HUES6 (cell line): ENCODE measurements around the gene JMJD6.
"Not testable (repeated sequence)": the region's sequence is repeated elsewhere in the genome, so short reads cannot be mapped to it uniquely, and the experiment has no call there.

ENCODE experiments used
- H3K27ac ChIP-seq: 2 replicates; pipeline ENCODE4 v1.7.0; 2013; ENCODE audit warnings: low read depth, mild to moderate bottlenecking, low read length, inconsistent platforms
- H3K27me3 ChIP-seq: 2 replicates; pipeline ENCODE4 v1.6.1; 2013; ENCODE audit warnings: low read length; ENCODE audit not compliant: control insufficient read depth, insufficient read depth
- H3K36me3 ChIP-seq: 2 replicates; pipeline ENCODE4 v1.6.1; 2013; ENCODE audit warnings: low read length; ENCODE audit not compliant: control insufficient read depth, insufficient read depth
- H3K4me1 ChIP-seq: 2 replicates; pipeline ENCODE4 v1.6.1; 2013; ENCODE audit warnings: low read length; ENCODE audit not compliant: control insufficient read depth, insufficient read depth
- H3K4me3 ChIP-seq: 2 replicates; pipeline ENCODE4 v1.5.1; 2013; ENCODE audit warnings: low read depth, low read length
- H3K9ac ChIP-seq: one replicate; pipeline ENCODE4 v1.6.1; 2013; ENCODE audit warnings: mild to moderate bottlenecking, low read length
- H3K9me3 ChIP-seq: 2 replicates; pipeline ENCODE4 v1.6.1; 2013; ENCODE audit warnings: low read depth, low read length; ENCODE audit not compliant: control insufficient read depth, insufficient read depth

Gene JMJD6

DNA sequence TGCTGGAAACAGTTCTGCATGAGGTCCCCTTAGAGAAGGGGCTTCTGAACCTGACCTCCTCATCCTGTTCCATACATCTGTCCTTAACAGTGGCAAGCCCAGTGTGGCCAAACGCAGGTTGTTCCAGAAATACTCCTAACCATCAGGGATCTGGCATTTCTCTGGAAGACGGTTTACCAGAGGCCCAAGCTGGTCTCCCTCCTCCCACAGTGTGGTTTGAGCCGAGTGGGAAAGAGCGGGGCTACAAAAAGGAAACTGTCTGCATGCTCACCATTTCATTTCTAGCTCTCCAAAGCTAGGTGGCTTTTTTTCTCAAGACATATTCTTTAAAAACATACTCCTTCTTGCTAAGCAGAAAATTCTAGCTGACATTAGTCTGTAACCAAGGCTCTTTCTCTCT is 21.6 kb downstream of the JMJD6 start:
- peaks cover 45% of the 10 kb centered on the region for H3K4me1 ChIP-seq
- H3K27me3 ChIP-seq: peaks cover 17% of the 10 kb centered on the region
- H3K9me3 ChIP-seq: no peaks in the 10 kb centered on the region
- H3K27ac ChIP-seq: no peak overlapping the region
- H3K9ac ChIP-seq: no peak overlapping the region
- no peaks in the 10 kb centered on the region for H3K36me3 ChIP-seq
- H3K4me3 ChIP-seq: no peak overlapping the region

DNA sequence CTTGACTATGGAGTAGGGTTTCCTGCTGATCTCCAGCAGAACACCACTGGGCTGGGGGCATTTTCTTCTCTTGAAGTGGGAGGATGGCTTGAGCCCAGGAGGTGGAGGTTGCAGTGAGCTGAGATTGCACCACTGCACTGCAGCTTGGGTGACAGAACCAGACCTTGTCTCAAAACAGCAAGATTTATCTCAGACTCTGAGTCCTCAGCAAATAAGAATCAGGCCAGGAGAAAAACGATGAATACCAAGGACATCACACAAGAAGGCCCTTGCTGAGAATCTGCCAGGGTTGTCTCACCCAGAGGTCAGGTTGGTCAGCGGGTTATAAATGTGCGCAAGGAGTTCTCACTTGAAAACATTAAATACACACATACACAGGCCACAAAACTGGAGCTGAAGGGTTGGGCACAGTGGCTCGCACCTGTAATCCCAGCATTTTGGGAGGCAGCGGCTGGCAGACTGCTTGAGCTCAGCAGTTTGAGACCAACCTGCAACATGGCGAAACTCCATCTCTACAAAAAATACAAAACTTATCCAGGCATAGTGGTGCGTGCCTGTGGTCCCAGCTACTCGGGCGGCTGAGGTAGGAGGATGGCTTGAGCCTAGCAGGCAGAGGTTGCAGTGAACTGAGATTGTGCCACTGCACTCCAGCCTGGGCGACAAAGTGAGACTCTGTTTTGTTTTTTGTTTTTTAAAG is 23.3 kb downstream of the JMJD6 start:
- Histone ChIP-seq H3K36me3 (no peaks in the 10 kb centered on the region), H3K27ac (no peak overlapping the region), H3K27me3 (no peaks in the 10 kb centered on the region), H3K4me3 (no peak overlapping the region), H3K9me3 (no peaks in the 10 kb centered on the region), H3K9ac (no peak overlapping the region), H3K4me1 (peaks cover 31% of the 10 kb centered on the region)

DNA sequence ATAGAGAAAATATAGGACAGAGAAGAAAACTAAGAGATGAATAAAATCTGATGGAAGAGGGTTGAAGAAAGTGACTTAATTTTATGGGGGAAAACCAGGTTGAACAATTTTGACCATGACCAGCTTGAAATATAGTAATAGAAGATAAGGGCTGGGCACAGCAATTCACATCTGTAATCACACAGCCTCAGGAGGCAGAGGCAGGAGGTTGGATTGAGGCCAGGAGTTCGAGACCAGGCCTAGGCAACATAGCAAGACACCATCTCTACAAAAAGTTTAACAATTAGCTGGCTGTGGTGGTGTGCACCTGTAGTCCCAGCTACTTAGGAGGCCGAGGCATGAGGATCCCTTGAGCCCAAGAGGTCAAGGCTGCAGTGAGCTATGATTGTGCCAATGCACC is 24.3 kb downstream of the JMJD6 start:
- Histone ChIP-seq H3K9ac (no peak overlapping the region), H3K9me3 (no peaks in the 10 kb centered on the region), H3K36me3 (no peaks in the 10 kb centered on the region), H3K4me1 (peaks cover 35% of the 10 kb centered on the region), H3K27ac (no peak overlapping the region), H3K27me3 (no peaks in the 10 kb centered on the region), H3K4me3 (no peak overlapping the region)

DNA sequence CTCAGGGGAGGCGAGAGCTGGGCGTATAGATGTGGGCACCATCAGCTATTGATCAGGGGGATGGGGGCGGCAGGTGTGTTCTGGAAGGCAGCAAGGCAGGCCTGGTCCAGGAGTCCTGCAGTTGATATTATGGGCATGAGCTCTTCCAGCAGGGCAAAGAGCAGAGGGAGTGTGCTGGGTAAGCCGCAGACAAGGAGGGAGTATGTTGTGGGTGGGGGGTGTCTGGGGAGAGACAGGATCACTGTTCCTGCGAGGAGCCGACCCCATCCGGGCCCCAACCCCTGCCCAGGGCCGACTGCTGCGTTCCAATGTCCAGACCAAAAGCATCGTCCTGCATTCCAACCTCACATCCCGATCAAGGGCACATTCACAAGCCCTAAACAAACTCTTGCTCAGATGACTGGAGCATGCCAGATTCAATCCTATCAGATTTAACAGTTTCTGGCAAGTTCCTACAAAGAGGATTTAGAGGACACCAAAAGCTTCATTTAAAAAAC is 24.9 kb downstream of the JMJD6 start:
- Histone ChIP-seq H3K4me1 (peaks cover 40% of the 10 kb centered on the region), H3K9ac (no peak overlapping the region), H3K27me3 (no peaks in the 10 kb centered on the region), H3K9me3 (no peaks in the 10 kb centered on the region), H3K36me3 (no peaks in the 10 kb centered on the region), H3K27ac (no peak overlapping the region), H3K4me3 (peak overlapping the region; percentile 15; the same call in 1 of the 2 replicates)

DNA sequence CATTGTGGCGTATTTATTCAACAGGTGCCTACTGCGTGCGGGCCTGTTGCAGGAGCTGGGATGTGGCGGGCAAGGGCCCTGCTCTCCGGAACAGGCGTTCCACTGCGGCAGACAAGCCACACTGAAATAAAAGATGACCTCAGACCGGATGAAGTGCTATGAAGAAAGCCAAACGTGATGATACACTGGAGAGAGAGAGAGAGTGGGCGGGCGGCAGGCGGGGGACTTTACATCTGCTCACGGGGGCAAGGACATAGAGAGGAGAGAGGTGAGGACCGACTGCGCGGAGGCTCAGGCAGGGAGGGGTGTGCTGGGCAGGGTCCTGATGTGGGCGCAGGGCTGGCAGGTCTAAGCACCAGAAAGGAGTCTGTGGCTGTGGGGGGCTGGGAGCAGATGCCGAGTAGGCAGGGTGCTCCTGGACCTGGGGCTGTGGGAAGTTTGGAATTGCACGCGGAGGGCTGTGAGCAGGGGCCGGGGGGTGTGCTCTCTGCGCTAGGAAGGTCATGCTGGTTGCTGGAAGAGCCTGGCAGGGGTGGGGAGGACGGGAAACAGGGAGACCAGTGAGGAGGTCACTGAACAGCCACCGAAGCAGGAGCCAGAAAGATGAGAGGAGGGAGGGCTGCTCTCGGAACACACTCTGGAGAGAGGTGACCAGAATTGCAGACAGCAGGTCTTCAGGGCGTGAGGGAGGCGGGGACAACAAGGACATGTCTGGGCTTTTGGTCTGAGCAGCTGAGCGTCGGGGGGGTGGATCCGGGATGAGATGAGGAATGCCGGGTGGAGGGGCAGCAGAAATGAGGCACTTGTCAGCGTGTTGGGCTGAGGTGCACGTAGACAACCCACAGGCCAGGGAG is 25.6 kb downstream of the JMJD6 start:
- Histone ChIP-seq H3K27ac (no peak overlapping the region), H3K9me3 (no peaks in the 10 kb centered on the region), H3K4me1 (peaks cover 40% of the 10 kb centered on the region), H3K27me3 (no peaks in the 10 kb centered on the region), H3K9ac (peak overlapping the region; percentile 29), H3K36me3 (no peaks in the 10 kb centered on the region), H3K4me3 (peak overlapping the region; percentile 15; the same call in 1 of the 2 replicates)

- H3K36me3 ChIP-seq: no peaks in the 10 kb centered on the region
- H3K27me3 ChIP-seq: no peaks in the 10 kb centered on the region
- H3K4me3 ChIP-seq: no peak overlapping the region
- H3K9ac ChIP-seq: peak overlapping the region; percentile 29
- H3K27ac ChIP-seq: no peak overlapping the region
- H3K4me1 ChIP-seq: peaks cover 40% of the 10 kb centered on the region
- H3K9me3 ChIP-seq: no peaks in the 10 kb centered on the region
Measured at GRCh38 chr17:76700270-76700616, 26.2 kb downstream of the JMJD6 start.

DNA sequence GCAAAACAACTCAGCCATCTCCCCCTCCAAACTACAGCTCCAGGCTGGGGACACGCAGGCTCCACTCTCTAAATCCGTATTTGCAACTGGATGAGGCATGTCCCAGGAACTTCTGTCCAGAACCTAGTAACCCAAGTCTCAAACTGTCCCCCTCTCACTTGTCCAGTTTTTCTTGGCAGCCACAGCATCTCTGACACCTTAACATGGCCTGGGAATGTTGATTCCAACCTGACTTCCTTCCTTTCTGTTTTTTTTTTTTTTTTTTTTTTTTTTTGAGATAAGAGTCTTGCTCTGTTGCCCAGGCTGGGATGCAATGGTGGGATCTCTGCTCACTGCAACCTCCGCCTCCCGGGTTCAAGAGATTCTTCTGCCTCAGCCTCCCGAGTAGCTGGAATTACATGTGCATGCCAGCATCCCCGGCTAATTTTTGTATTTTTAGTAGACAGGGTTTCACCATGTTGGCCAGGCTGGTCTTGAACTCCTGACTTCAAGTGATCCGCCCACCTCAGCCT is 27.9 kb downstream of the JMJD6 start:
- H3K27me3 ChIP-seq, H3K36me3 ChIP-seq, H3K27ac ChIP-seq, H3K4me3 ChIP-seq, H3K9me3 ChIP-seq, H3K9ac ChIP-seq: not testable (repeated sequence)
- H3K4me1 ChIP-seq: peaks cover 40% of the 10 kb centered on the region

GRCh38 chr17:76697702-76698465 is 28.5 kb downstream of the JMJD6 start:
- H3K4me1 ChIP-seq: peaks cover 40% of the 10 kb centered on the region

DNA sequence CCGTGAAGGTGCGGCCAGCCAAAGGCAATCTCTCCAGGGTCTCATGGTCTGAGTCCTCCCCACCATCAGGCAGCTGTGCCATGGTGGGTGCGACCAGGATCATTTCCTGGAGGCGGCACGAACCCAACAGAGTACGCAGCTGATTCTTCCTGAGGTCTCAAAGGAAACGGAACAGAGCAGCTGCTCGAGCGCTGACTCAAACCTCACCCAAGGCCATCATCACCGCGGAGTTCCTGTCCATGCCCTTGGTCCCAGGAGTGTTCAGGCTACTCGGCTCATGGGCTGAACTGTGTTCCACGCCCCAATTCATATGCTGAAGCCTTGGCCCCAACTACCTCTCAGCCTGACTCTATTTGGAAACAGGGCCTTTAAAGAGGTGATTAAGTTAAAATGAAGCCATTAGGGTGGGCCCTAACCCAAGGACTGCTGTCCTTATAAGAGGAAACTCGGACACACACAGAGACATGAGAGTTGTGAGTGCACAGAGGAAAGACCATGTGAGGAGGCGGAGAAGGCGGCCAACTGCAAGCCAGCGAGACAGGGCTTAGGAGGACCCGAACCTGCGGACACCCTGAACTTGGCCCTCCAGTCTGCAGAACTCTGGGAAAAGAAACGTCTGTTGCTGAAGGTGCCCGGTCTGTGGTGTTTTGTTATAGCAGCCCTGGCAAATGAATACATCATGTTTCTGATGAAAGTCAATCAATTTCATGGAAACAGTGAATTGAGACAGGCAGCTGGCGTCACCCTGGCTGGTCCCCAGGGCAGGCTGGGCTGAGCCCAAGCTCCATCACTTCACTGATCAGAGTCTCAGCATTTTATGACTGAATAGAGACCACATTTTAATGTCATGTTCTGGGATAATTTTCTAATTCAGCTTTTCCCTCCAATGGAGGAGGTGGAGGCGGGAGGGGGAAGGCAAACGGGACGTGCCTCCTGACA is 29.4 kb downstream of the JMJD6 start:
- no peak overlapping the region for H3K27ac ChIP-seq
- H3K9ac ChIP-seq: no peak overlapping the region
- H3K27me3 ChIP-seq: no peaks in the 10 kb centered on the region

More at GRCh38 chr17:76697702-76698465, 28.5 kb downstream of the JMJD6 start:
- no peak overlapping the region for H3K9ac ChIP-seq
- no peak overlapping the region for H3K27ac ChIP-seq
- H3K36me3 ChIP-seq: no peaks in the 10 kb centered on the region
- no peaks in the 10 kb centered on the region for H3K27me3 ChIP-seq
- H3K4me3 ChIP-seq: no peak overlapping the region
- H3K9me3 ChIP-seq: no peaks in the 10 kb centered on the region

More for the DNA sequence above, 29.4 kb downstream of the JMJD6 start:
- Histone ChIP-seq H3K4me3 (no peak overlapping the region), H3K4me1 (peaks cover 40% of the 10 kb centered on the region), H3K36me3 (no peaks in the 10 kb centered on the region), H3K9me3 (no peaks in the 10 kb centered on the region)
